Measurements from ENCODE around the gene ATAT1. TPM values are rescaled to one million over a fixed set of nuclear protein-coding genes. Genes with fewer than 3 reads are reported as not detected.

Gene ATAT1
- total and polyA plus RNA-seq, 2 of the 13 experiments (the other 11 are each of a cell fraction or from before 2014, with no cell fraction given), result 9.2 to 23.6 TPM

- no peak for TF ChIP-seq ZFP90 (CRISPR knock-in tag; IDR thresholded peaks at IDR 0.05; ENCODE audit: borderline replicate concordance)
- TF ChIP-seq ZNF329 (CRISPR knock-in tag; IDR thresholded peaks at IDR 0.05; ENCODE audit: low read depth), result no peak
- TF ChIP-seq MXD1 (CRISPR knock-in tag; IDR thresholded peaks at IDR 0.05), result no peak
- no peak for TF ChIP-seq ZNF598 (CRISPR knock-in tag; IDR thresholded peaks at IDR 0.05; ENCODE audit: borderline replicate concordance)
- TF ChIP-seq ELF1 (CRISPR knock-in tag; IDR thresholded peaks at IDR 0.05), result no peak
- TF ChIP-seq, protein P1, sequence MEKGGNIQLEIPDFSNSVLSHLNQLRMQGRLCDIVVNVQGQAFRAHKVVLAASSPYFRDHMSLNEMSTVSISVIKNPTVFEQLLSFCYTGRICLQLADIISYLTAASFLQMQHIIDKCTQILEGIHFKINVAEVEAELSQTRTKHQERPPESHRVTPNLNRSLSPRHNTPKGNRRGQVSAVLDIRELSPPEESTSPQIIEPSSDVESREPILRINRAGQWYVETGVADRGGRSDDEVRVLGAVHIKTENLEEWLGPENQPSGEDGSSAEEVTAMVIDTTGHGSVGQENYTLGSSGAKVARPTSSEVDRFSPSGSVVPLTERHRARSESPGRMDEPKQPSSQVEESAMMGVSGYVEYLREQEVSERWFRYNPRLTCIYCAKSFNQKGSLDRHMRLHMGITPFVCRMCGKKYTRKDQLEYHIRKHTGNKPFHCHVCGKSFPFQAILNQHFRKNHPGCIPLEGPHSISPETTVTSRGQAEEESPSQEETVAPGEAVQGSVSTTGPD (CRISPR knock-in tag; IDR thresholded peaks at IDR 0.05), result no peak
- TF ChIP-seq ZNF124 (CRISPR knock-in tag; IDR thresholded peaks at IDR 0.05), result no peak; the same call in 1 of the 2 replicates
- TF ChIP-seq, protein P2, sequence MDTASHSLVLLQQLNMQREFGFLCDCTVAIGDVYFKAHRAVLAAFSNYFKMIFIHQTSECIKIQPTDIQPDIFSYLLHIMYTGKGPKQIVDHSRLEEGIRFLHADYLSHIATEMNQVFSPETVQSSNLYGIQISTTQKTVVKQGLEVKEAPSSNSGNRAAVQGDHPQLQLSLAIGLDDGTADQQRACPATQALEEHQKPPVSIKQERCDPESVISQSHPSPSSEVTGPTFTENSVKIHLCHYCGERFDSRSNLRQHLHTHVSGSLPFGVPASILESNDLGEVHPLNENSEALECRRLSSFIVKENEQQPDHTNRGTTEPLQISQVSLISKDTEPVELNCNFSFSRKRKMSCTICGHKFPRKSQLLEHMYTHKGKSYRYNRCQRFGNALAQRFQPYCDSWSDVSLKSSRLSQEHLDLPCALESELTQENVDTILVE (CRISPR knock-in tag; IDR thresholded peaks at IDR 0.05), result no peak; the same call in 1 of the 2 replicates
- no peak for TF ChIP-seq TCF7 (IDR thresholded peaks at IDR 0.05; ENCODE audit: low read depth)
- 0 out of 2 replicates have a peak, but pooled peaks have one; percentile 20 for TF ChIP-seq HNF1B (CRISPR knock-in tag; IDR thresholded peaks at IDR 0.05)
- no peak for TF ChIP-seq ZNF468 (CRISPR knock-in tag; IDR thresholded peaks at IDR 0.05)
- no peak for TF ChIP-seq ZBTB2 (CRISPR knock-in tag; IDR thresholded peaks at IDR 0.05; ENCODE audit: low read depth)
- TF ChIP-seq GPN1 (CRISPR knock-in tag; IDR thresholded peaks at IDR 0.05; ENCODE audit: borderline replicate concordance), result no peak
- TF ChIP-seq TRIM24 (CRISPR knock-in tag; IDR thresholded peaks at IDR 0.05), result no peak
- TF ChIP-seq PBX2 (CRISPR knock-in tag; IDR thresholded peaks at IDR 0.05), result no peak
- TF ChIP-seq CEBPZ (IDR thresholded peaks at IDR 0.05; ENCODE audit: low read length), result no peak
- TF ChIP-seq ZNF546 (CRISPR knock-in tag; conservative IDR thresholded peaks at IDR 0.05), result 0 out of 2 replicates have a peak, but pooled peaks have one; percentile 25
- TF ChIP-seq ZFY (CRISPR knock-in tag; IDR thresholded peaks at IDR 0.05), result no peak
- TF ChIP-seq, protein P3, sequence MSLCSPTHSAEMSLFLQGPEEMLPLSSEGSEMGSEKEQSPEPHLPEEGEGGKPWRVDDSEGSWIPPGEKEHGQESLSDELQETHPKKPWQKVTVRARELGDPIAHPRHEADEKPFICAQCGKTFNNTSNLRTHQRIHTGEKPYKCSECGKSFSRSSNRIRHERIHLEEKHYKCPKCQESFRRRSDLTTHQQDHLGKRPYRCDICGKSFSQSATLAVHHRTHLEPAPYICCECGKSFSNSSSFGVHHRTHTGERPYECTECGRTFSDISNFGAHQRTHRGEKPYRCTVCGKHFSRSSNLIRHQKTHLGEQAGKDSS (CRISPR knock-in tag; IDR thresholded peaks at IDR 0.05; ENCODE audit: borderline replicate concordance, low read depth), result no peak
Measured at GRCh38 chr6:30614843-30615218, 11.8 kb upstream of the ATAT1 start (continued).
